ACC112 (cell line): ENCODE data around the gene NAT16.
A peak's percentile ranks its signal among the peaks of the same experiment; 100 is the strongest.
"Not testable (repeated sequence)": the region's sequence is repeated elsewhere in the genome, so short reads cannot be mapped to it uniquely, and the experiment has no call there.

Source experiments
- H2AFZ ChIP-seq: fragments of 200-600 bp; sonication (generic); one replicate; pipeline ENCODE4 v1.6.0; 2017; ENCODE audit warnings: antibody characterized with exemption, low read length; ENCODE audit not compliant: unreplicated experiment
- H3K27ac ChIP-seq: fragments of 200-600 bp; sonication (generic); 2 replicates; pipeline ENCODE4 v1.5.1; 2014; ENCODE audit warnings: low read depth, mild to moderate bottlenecking, antibody characterized with exemption, low read length, moderate library complexity
- H3K27me3 ChIP-seq: fragments of 200-600 bp; sonication (generic); 2 replicates; pipeline ENCODE4 v1.6.1; 2014; ENCODE audit warnings: mild to moderate bottlenecking, antibody characterized with exemption, low read length, moderate library complexity, mixed read lengths; ENCODE audit not compliant: insufficient read depth
- H3K36me3 ChIP-seq: fragments of 200-600 bp; sonication (generic); 2 replicates; pipeline ENCODE4 v1.6.1; 2016; ENCODE audit warnings: mild to moderate bottlenecking, antibody characterized with exemption, low read length, moderate library complexity, mixed read lengths; ENCODE audit not compliant: insufficient read depth
- H3K4me1 ChIP-seq: fragments of 200-600 bp; sonication (generic); one replicate; pipeline ENCODE4 v1.6.1; 2016; ENCODE audit warnings: low read length, mixed read lengths; ENCODE audit not compliant: insufficient read depth, unreplicated experiment, control insufficient read depth
- H3K4me3 ChIP-seq: fragments of 200-600 bp; sonication (generic); 2 replicates; pipeline ENCODE4 v1.5.1; 2014; ENCODE audit warnings: mild to moderate bottlenecking, low read depth, low read length
- H3K79me2 ChIP-seq: fragments of 200-600 bp; sonication (generic); one replicate; pipeline ENCODE4 v1.6.0; 2016; ENCODE audit warnings: low read length; ENCODE audit not compliant: control insufficient read depth, unreplicated experiment, insufficient read depth

The NAT16 gene

DNA sequence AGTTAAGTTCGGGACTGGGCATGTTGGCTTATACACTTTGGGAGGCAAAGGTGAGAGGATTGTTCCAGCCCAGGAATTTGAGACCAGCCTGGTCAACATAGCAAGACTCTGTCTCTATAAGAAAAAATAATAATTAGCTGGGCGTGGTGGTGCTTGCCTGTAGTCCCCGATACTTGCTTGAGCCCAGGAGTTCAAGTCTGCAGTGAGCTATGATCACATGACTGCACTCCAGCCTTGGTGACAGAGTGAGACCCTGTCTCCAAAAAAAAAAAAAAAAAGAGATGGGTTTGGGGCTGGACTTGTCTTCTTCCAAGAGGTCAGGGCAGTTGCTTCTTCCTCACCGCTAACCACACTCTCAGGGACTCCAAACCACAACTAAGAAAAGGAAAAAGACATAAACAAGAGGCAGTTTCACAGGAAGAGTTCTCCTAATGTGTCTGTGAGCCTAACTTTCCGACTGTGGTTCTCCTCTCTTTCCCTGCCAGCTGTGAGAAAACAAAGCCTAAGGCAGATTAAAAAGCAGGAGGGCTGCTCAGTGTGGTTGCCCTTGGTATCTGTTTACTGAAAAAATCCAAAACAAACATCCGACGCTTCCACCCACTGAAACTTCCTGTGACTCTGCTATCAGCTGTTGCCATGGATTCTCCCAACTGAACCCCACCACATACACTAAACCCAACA lies 55.6 kb downstream of the NAT16 start:
- Histone ChIP-seq H2AFZ (no peak overlapping the region), H3K27ac (peak overlapping the region; percentile 100), H3K79me2 (peaks cover 41% of the 10 kb centered on the region), H3K27me3 (no peaks in the 10 kb centered on the region), H3K4me3 (no peak overlapping the region), H3K36me3 (peaks cover 19% of the 10 kb centered on the region), H3K4me1 (peaks cover 64% of the 10 kb centered on the region)

DNA sequence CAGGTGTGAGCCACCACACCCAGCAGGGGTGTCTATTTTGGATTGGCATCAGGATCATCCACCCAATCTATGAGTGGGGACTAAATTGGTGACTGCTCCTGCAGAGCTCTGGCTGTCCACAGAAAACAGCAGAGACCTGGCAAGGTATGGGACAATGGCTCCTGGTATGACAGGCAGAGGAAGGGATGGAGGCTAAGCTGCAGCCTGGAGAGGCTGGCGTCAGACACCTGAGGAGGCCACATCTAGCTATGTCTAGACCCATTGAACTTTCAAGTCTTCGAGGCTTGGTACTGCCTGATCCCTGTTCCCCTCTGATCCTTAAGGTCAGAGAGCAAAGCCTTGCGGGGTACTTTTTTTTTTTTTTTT lies 56.4 kb downstream of the NAT16 start:
- H2AFZ ChIP-seq: no peak overlapping the region
- no peak overlapping the region for H3K4me3 ChIP-seq
- peaks cover 69% of the 10 kb centered on the region for H3K4me1 ChIP-seq
- H3K27me3 ChIP-seq: no peaks in the 10 kb centered on the region
- peak overlapping the region; percentile 100 for H3K27ac ChIP-seq
- H3K79me2 ChIP-seq: peaks cover 36% of the 10 kb centered on the region
- H3K36me3 ChIP-seq: peaks cover 17% of the 10 kb centered on the region

DNA sequence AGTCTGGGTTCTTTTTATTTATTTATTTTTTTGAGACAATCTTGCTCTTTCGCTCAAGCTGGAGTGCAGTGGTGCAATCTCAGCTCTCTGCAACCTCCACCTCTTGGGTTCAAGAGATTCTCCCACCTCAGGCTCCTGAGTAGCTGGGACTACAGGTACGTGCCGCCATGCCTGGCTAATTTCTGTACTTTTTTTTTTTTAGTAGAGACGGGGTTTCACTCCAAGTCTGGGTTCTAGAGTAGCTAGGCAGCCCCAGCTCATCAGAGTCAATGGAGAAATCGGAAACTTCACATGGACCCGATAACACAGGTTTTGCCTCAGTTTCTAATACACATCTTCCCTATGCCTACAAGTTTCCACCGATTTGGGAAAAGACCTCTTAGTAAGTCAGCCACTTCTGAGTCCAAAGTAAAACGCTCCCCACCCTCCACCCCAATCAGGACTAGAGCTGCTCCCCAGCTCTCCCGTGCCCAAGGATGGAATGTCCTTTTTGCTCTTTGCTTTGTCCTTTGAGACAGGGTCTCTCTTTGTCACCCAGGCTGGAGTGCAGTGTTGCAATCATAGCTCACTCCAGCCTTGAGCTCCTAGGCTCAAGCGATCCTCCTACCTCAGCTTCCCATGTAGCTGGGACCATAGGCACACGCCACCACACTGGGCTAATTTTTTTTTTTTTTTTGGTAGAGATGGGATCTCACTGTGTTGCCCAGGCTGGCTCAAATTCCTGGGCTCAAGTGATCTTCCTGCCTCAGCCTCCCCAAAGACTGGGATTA lies 57.0 kb downstream of the NAT16 start:
- H3K4me3 ChIP-seq: peak overlapping the region; percentile 60
- H3K27me3 ChIP-seq: no peaks in the 10 kb centered on the region

DNA sequence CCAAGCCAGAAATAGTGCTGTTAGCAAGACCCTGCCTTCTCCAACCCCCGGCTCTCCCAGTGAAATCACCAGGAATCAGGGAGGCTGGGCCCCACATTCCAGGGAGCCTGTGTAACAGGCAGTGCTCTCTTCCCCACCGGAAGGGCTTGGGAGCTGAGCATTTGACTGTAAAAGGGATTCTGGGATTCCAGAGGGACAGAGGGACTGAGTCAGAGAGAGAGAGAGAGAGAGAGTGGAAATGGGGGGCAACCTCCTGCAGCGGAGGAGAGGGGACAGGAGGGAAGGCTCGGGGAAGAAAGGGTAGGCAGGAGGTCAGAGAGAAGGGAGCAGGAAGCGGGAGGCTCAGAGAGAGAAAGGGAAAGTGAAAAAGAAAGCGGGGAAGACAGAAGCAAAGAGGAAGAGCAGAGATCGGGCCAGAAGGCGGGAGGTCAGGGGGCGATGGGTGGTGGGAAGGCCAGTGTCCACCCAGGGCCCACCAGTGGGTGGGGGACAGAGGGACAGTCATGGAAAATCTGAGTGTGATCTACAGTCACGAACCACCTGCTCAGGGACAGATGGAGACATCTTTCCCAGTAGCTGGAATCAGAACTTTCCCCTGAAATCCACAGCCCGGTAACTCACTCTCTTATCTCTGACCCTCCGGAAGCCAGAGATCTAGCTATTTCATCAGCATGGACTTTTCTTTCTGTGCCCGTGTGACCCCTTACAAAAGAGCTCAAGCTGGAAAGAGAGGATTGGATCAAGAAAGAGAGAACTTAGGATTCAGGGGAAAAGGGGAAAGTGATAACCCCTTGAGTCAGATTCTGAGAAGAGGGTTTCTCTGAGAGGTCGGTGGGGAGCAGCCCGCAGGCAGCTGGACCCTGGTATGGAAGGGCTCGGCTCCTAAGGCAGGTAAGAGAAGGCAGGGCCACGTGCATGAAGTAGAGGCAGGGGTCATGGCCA lies 57.8 kb downstream of the NAT16 start:
- Histone ChIP-seq H3K36me3 (peaks cover 3% of the 10 kb centered on the region; the same call in 1 of the 2 replicates), H3K27ac (peak overlapping the region; percentile 100), H3K79me2 (peaks cover 21% of the 10 kb centered on the region), H3K4me3 (peak overlapping the region; percentile 60), H3K4me1 (peaks cover 76% of the 10 kb centered on the region), H3K27me3 (no peaks in the 10 kb centered on the region), H2AFZ (no peak overlapping the region)

More for the DNA sequence above, 57.0 kb downstream of the NAT16 start:
- peaks cover 11% of the 10 kb centered on the region for H3K36me3 ChIP-seq
- peaks cover 30% of the 10 kb centered on the region for H3K79me2 ChIP-seq
- no peak overlapping the region for H2AFZ ChIP-seq
- peak overlapping the region; percentile 100 for H3K27ac ChIP-seq
- H3K4me1 ChIP-seq: peaks cover 74% of the 10 kb centered on the region

DNA sequence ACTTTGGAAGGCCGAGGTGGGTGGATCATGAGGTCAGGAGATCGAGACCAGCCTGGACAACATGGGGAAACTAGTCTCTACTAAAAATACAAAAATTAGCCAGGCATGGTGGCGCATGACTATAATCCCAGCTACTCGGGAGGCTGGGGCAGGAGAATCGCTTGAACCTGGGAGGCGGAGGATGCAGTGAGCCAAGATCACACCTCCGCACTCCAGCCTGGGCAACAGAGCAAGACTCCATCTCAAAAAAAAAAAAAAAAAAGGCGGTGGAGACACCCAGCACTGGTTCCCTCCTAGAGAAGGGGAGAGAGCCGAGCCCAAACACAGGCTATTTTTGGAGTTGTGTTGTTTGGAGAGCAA lies 58.5 kb downstream of the NAT16 start:
- H3K27ac ChIP-seq: peak overlapping the region; percentile 100
- peak overlapping the region; percentile 60; the same call in 1 of the 2 replicates for H3K4me3 ChIP-seq
- H2AFZ ChIP-seq: not testable (repeated sequence)

More for the DNA sequence above, 58.5 kb downstream of the NAT16 start:
- not testable (repeated sequence) for H3K36me3 ChIP-seq, H3K27me3 ChIP-seq
- peaks cover 19% of the 10 kb centered on the region for H3K79me2 ChIP-seq
- H3K4me1 ChIP-seq: peaks cover 80% of the 10 kb centered on the region
